Lower leg skin (tissue), 3 donors: ENCODE data around the gene S100A1.

Experiments
- POLR2A ChIP-seq, 2 donors: fragments of 450-650 bp; IDR thresholded peaks; one replicate each; pipeline ENCODE4 v1.6.1; 2016 to 2017; ENCODE audit warnings: antibody characterized with exemption in 2 of 2, mild to moderate bottlenecking in 1 of 2, moderate library complexity in 1 of 2
- TF ChIP-seq, protein P1 (sequence below), 3 donors: fragments of 450-650 bp; IDR thresholded peaks; one replicate each; pipeline ENCODE4 v1.5.1; 2016; ENCODE audit warnings: antibody characterized with exemption in 3 of 3, mild to moderate bottlenecking in 3 of 3, moderate library complexity in 2 of 3

- TF ChIP-seq, protein P1, sequence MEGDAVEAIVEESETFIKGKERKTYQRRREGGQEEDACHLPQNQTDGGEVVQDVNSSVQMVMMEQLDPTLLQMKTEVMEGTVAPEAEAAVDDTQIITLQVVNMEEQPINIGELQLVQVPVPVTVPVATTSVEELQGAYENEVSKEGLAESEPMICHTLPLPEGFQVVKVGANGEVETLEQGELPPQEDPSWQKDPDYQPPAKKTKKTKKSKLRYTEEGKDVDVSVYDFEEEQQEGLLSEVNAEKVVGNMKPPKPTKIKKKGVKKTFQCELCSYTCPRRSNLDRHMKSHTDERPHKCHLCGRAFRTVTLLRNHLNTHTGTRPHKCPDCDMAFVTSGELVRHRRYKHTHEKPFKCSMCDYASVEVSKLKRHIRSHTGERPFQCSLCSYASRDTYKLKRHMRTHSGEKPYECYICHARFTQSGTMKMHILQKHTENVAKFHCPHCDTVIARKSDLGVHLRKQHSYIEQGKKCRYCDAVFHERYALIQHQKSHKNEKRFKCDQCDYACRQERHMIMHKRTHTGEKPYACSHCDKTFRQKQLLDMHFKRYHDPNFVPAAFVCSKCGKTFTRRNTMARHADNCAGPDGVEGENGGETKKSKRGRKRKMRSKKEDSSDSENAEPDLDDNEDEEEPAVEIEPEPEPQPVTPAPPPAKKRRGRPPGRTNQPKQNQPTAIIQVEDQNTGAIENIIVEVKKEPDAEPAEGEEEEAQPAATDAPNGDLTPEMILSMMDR (IDR thresholded peaks at IDR 0.05) = peak in 1 of 3 donors; percentile 57
- no peak for TF ChIP-seq POLR2A (IDR thresholded peaks at IDR 0.05)
Measured at GRCh38 chr1:153677718-153678518, 49.7 kb downstream of the S100A1 start.
